K562 (cell line): Measurements from ENCODE around the gene DNASE1L3. TPM values are rescaled to one million over a fixed set of nuclear protein-coding genes. Genes with fewer than 3 reads are reported as not detected.
A peak's percentile ranks its signal among the peaks of the same experiment; 100 is the strongest.

ENCODE experiments used
- BRD9 ChIP-seq: fragments of 450-650 bp; IDR thresholded peaks from 2 replicates; pipeline ENCODE4 v1.6.1; 2018; ENCODE audit warnings: low read depth; ENCODE audit not compliant: partially characterized antibody
- CBX3 ChIP-seq, 2 experiments: IDR thresholded peaks; 1 replicate in 1 of 2; 2 replicates in 1 of 2; pipeline ENCODE4 v1.6.1; 2012; ENCODE audit warnings: inconsistent platforms in 2 of 2, low read length in 2 of 2, borderline replicate concordance in 1 of 2, control low read depth in 1 of 2
- CC2D1A ChIP-seq: fragments of 450-650 bp; IDR thresholded peaks from 2 replicates; pipeline ENCODE4 v1.6.1; 2017; ENCODE audit warnings: mild to moderate bottlenecking
- ESRRA ChIP-seq: fragments of 450-650 bp; IDR thresholded peaks from 2 replicates; pipeline ENCODE4 v1.6.1; 2014; ENCODE audit warnings: low read depth, mild to moderate bottlenecking, moderate library complexity, borderline replicate concordance
- HOXB6 ChIP-seq: fragments of 250-450 bp; sonication (Bioruptor Pico); IDR thresholded peaks from 2 replicates; pipeline ENCODE4 v1.5.1; 2022; ENCODE audit warnings: mild to moderate bottlenecking, borderline replicate concordance
- ILF3 ChIP-seq: fragments of 450-650 bp; IDR thresholded peaks from 2 replicates; pipeline ENCODE4 v1.6.1; 2018; ENCODE audit warnings: antibody characterized with exemption, mild to moderate bottlenecking, moderate library complexity, borderline replicate concordance
- MCM2 ChIP-seq: fragments of 450-650 bp; IDR thresholded peaks from 2 replicates; pipeline ENCODE4 v1.6.1; 2017; ENCODE audit warnings: low read depth, mild to moderate bottlenecking
- NR2C2 ChIP-seq, 2 experiments: fragments of 200-800 bp in 1 of 2; sonication (Bioruptor generic) in 1 of 2; sonication (generic) in 1 of 2; formaldehyde crosslinking in 1 of 2; IDR thresholded peaks; 2 replicates each; pipeline versions ENCODE4 v1.6.1 to v1.8.0; 2016 to 2022; ENCODE audit warnings: mild to moderate bottlenecking in 1 of 2, missing compliant biosample characterization in 1 of 2, missing genetic modification characterization in 1 of 2, missing genetic modification reagents in 1 of 2
- POLR3G ChIP-seq: IDR thresholded peaks from 2 replicates; pipeline ENCODE4 v1.6.1; 2011; ENCODE audit not compliant: insufficient read length, insufficient replicate concordance; ENCODE audit errors: extremely low read depth
- RBBP5 ChIP-seq: fragments of 200-600 bp; sonication (generic); IDR thresholded peaks from 2 replicates; pipeline ENCODE4 v1.6.1; 2012; ENCODE audit warnings: borderline replicate concordance, mild to moderate bottlenecking, low read length, control low read depth, inconsistent platforms; ENCODE audit not compliant: insufficient read depth, poor library complexity, severe bottlenecking
- SOX6 ChIP-seq: fragments of 450-650 bp; IDR thresholded peaks from 2 replicates; pipeline ENCODE4 v1.6.1; 2014; ENCODE audit warnings: mild to moderate bottlenecking
- TFAM ChIP-seq: fragments of 250-450 bp; sonication (Bioruptor Pico); conservative IDR thresholded peaks from 2 replicates; pipeline ENCODE4 v1.5.0; 2021; ENCODE audit warnings: mild to moderate bottlenecking, moderate library complexity
- ZNF165 ChIP-seq: fragments of 250-450 bp; sonication (Bioruptor Pico); IDR thresholded peaks from 2 replicates; pipeline ENCODE4 v1.4.0; 2020; ENCODE audit warnings: borderline replicate concordance
- ZNF23 ChIP-seq: fragments of 250-450 bp; sonication (Bioruptor Pico); IDR thresholded peaks from 2 replicates; pipeline ENCODE4 v1.4.0; 2020; ENCODE audit warnings: mild to moderate bottlenecking
- ZNF239 ChIP-seq: fragments of 250-450 bp; sonication (Bioruptor Pico); IDR thresholded peaks from 2 replicates; pipeline ENCODE4 v1.4.0; 2020; ENCODE audit warnings: mild to moderate bottlenecking
- ZNF79 ChIP-seq: fragments of 250-450 bp; sonication (Bioruptor Pico); IDR thresholded peaks from 2 replicates; pipeline ENCODE4 v1.4.0; 2020; ENCODE audit warnings: low read depth, mild to moderate bottlenecking, moderate library complexity
- polyA plus RNA-seq, 8 experiments: library from polyadenylated mRNA; depleted of rRNA in 4 of 8; stranded (reverse) in 5 of 8; unstranded in 3 of 8; fragments of >200 nt; fragmentation: Nextera tagmentation in 2 of 8; fragmentation: Illumina TruSeq in 1 of 8; extraction: Ambion mirVana in 2 of 8; extraction: Trizol in 1 of 8; gene quantifications; 2 replicates each; pipeline versions ENCODE4 v1.2.1 to v1.2.3, GENCODE V29; 2011 to 2014; ENCODE audit warnings: inconsistent platforms in 1 of 8, missing spikeins in 1 of 8
- total RNA-seq, 7 experiments: library from RNA; depleted of rRNA in 6 of 7; stranded (reverse); fragments of >200 nt in 6 of 7; fragmentation: Illumina TruSeq in 2 of 7; extraction: Trizol in 2 of 7; gene quantifications; 2 replicates each; pipeline versions ENCODE4 v1.2.1 to v1.2.3, GENCODE V29; 2011 to 2021; ENCODE audit warnings: low replicate concordance in 1 of 7
- TF ChIP-seq, protein P1 (sequence below): fragments of 450-650 bp; formaldehyde crosslinking; conservative IDR thresholded peaks from 2 replicates; pipeline ENCODE4 v1.4.0; 2022; ENCODE audit warnings: mild to moderate bottlenecking, missing genetic modification characterization
- TF ChIP-seq, protein P2 (sequence below): fragments of 200-800 bp; sonication (Bioruptor generic); IDR thresholded peaks from 2 replicates; pipeline ENCODE4 v1.6.1; 2017; ENCODE audit warnings: missing genetic modification characterization, missing compliant biosample characterization
- TF ChIP-seq, protein P3 (sequence below): fragments of 450-650 bp; formaldehyde crosslinking; IDR thresholded peaks from 2 replicates; pipeline ENCODE4 v1.4.0; 2022; ENCODE audit warnings: mild to moderate bottlenecking, moderate library complexity
- TF ChIP-seq, protein P4 (sequence below): fragments of 250-450 bp; sonication (Bioruptor Pico); IDR thresholded peaks from 2 replicates; pipeline ENCODE4 v1.8.0; 2022; ENCODE audit warnings: moderate library complexity, mild to moderate bottlenecking, inconsistent platforms
- TF ChIP-seq, protein P5 (sequence below): fragments of 250-450 bp; sonication (Bioruptor Pico); IDR thresholded peaks from 2 replicates; pipeline ENCODE4 v1.8.0; 2021; ENCODE audit warnings: moderate library complexity, mild to moderate bottlenecking, inconsistent platforms

Gene DNASE1L3
- total and polyA plus RNA-seq, 9 of the 15 experiments (the other 6 are each of a cell fraction or from before 2014, with no cell fraction given): 0.06 TPM; not detected in 8

DNA sequence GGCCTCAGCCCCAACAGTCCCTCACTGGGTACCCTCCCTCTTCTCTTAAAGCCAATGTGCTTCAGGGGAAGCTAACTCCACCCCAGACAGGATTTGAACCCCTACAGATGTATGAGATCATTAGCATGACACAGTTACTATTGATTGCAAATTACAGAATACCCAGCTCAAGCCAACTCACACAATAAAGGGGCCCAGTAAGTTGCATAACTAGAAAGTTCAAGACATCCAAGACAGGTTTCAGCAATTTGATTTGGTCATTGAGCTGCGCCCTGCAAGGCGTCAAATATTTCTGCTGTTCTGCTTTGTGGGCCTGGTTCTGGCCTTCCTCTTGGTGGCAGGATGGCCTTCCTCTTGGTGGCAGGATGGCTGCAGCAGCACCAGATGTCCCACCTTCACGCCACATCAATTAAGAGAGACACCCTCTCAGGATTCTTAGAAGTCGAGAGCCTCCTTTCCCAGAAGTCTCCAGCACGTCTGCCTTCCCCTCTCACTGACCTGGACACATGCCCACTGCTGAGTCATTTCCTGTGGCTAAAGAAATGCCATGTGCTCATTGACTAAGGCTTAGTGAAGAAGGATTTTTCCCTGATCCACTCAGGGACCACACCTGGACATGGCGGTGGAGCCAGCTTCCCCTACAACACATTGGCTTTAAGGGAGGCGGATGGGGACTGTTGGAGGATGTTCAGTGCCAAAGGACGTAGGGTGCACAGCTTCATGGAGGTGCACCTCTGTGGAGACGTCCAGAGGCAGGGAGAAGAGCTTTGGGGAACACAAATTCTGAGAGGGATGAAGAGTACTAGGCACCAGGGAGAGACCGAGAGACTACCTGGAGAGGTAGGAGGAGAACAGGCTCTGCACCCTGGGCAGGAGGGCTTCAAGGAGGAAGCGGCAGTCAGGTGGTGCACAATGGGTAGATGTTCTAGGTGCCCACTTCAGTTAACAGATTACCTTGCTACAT is 49.1 kb downstream of the DNASE1L3 start (continued):
- TF ChIP-seq, protein P1, sequence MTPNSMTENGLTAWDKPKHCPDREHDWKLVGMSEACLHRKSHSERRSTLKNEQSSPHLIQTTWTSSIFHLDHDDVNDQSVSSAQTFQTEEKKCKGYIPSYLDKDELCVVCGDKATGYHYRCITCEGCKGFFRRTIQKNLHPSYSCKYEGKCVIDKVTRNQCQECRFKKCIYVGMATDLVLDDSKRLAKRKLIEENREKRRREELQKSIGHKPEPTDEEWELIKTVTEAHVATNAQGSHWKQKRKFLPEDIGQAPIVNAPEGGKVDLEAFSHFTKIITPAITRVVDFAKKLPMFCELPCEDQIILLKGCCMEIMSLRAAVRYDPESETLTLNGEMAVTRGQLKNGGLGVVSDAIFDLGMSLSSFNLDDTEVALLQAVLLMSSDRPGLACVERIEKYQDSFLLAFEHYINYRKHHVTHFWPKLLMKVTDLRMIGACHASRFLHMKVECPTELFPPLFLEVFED (CRISPR knock-in tag): no peak
- TF ChIP-seq, protein P2, sequence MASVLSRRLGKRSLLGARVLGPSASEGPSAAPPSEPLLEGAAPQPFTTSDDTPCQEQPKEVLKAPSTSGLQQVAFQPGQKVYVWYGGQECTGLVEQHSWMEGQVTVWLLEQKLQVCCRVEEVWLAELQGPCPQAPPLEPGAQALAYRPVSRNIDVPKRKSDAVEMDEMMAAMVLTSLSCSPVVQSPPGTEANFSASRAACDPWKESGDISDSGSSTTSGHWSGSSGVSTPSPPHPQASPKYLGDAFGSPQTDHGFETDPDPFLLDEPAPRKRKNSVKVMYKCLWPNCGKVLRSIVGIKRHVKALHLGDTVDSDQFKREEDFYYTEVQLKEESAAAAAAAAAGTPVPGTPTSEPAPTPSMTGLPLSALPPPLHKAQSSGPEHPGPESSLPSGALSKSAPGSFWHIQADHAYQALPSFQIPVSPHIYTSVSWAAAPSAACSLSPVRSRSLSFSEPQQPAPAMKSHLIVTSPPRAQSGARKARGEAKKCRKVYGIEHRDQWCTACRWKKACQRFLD (CRISPR knock-in tag): no peak
- TF ChIP-seq, protein P3, sequence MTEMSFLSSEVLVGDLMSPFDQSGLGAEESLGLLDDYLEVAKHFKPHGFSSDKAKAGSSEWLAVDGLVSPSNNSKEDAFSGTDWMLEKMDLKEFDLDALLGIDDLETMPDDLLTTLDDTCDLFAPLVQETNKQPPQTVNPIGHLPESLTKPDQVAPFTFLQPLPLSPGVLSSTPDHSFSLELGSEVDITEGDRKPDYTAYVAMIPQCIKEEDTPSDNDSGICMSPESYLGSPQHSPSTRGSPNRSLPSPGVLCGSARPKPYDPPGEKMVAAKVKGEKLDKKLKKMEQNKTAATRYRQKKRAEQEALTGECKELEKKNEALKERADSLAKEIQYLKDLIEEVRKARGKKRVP (CRISPR knock-in tag): no peak
- TF ChIP-seq BRD9 (peak; percentile 70), RBBP5 (no peak), ILF3 (no peak), POLR3G (no peak), MCM2 (no peak), CC2D1A (peak; percentile 66; the same call in 1 of the 2 replicates), ESRRA (peak; percentile 48; the same call in 1 of the 2 replicates), CBX3 (IDR thresholded peaks at IDR 0.05; ENCODE audit: borderline replicate concordance in 1 of 2, low read length in 2 of 2) (peak in 1 of 2 experiments; percentile 95; a peak in 2 of 3 replicates), SOX6 (0 out of 2 replicates have a peak, but pooled peaks have one; percentile 18), TFAM (no peak), ZNF165 (CRISPR knock-in tag) (no peak), ZNF79 (CRISPR knock-in tag) (no peak), NR2C2 (CRISPR knock-in tag; IDR thresholded peaks at IDR 0.05) (no peak), NR2C2 (tag; IDR thresholded peaks at IDR 0.05) (peak; percentile 54), ZNF239 (CRISPR knock-in tag) (no peak), HOXB6 (CRISPR knock-in tag) (no peak), ZNF23 (CRISPR knock-in tag) (no peak)
- TF ChIP-seq, protein P4, sequence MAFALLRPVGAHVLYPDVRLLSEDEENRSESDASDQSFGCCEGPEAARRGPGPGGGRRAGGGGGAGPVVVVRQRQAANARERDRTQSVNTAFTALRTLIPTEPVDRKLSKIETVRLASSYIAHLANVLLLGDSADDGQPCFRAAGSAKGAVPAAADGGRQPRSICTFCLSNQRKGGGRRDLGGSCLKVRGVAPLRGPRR (CRISPR knock-in tag): no peak
- TF ChIP-seq, protein P5, sequence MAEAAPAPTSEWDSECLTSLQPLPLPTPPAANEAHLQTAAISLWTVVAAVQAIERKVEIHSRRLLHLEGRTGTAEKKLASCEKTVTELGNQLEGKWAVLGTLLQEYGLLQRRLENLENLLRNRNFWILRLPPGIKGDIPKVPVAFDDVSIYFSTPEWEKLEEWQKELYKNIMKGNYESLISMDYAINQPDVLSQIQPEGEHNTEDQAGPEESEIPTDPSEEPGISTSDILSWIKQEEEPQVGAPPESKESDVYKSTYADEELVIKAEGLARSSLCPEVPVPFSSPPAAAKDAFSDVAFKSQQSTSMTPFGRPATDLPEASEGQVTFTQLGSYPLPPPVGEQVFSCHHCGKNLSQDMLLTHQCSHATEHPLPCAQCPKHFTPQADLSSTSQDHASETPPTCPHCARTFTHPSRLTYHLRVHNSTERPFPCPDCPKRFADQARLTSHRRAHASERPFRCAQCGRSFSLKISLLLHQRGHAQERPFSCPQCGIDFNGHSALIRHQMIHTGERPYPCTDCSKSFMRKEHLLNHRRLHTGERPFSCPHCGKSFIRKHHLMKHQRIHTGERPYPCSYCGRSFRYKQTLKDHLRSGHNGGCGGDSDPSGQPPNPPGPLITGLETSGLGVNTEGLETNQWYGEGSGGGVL (CRISPR knock-in tag): no peak
